ENCODE results near the gene PI4K2B. TPM values are rescaled to one million over a fixed set of nuclear protein-coding genes. Genes with fewer than 3 reads are reported as not detected.
"Not testable (repeated sequence)": the region's sequence is repeated elsewhere in the genome, so short reads cannot be mapped to it uniquely, and the experiment has no call there.

The PI4K2B gene
- total RNA-seq, 1 experiment from 2014 or later, result 14.0 TPM

- no peak for DNase-seq (ENCODE audit: low spot score)
Measured at GRCh38 chr4:25306518-25307057, 72.8 kb downstream of the PI4K2B start.

- DNase-seq (ENCODE audit: low spot score), result no peak
Measured at GRCh38 chr4:25307596-25307995, 73.8 kb downstream of the PI4K2B start.

DNA sequence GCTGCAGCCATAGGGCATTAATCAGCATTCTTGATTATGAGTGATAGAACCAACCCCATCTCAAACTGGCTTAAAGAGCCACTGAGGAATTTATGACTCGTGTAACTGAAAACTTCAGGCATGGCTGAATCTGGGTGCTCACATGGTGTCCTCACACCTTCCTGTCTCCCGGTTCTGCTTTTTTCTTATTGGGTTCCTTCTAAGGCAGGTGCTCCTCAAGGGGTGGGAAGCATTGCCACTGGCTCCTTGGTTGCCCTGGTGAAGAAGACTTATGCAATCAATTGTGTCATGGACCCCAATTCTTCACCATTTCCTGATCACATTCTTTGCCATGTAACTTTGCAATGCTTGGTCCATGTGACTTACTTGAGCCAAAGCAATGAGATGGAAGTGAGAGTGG is 74.5 kb downstream of the PI4K2B start:
- no peak for DNase-seq (ENCODE audit: low spot score)

DNA sequence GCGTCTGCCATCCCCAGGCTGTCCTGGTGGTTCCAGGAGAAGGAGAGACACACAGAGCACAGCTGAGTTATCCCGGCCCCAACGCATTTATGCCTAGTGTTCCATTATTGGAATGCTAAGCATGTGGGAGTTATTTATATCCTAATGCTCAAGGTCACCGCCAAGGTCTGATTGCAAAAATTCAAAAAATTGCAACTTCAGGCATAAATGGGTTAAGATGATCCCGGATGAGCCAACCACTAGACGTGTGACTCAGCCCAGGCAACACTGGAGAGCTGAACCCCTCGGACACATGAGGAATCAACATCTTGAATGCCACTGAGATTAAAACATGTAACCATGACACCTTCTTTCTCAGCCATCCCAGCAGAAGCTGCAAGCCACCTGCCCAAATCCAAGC is 74.9 kb downstream of the PI4K2B start:
- DNase-seq (ENCODE audit: low spot score), result no peak

DNA sequence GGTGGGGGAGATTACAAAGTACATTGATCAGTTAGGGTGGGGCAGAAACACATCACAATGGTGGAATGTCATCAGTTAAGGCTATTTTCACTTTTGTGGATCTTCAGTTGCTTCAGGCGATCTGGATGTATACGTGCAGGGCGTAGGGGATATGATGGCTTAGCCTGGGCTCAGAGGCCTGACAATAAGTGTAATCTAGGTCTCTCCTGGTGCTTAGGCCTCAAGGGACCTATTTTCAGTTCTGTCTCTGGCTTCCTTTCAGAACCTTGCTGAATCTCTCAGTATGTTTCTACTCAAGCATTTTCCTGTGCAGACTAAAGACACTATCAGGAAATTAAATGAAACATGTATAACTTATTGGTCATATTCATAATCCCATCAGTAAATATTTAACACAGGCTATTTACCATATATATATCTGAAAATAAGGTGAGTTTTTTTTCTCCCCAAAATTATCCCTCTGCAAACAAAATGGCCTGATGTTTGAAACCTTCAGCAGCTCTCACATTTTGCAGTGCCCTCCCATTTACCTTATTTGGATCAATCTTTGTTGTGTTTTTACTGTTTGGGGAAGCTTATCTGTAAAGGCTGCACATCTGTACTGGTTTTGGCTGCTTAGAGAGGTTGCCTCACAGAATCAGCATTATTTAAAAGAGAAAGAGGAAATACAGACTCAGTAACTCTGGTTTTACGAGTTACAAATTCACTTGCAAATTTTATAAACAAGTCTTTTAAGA is 76.4 kb downstream of the PI4K2B start:
- peak; percentile 8 for DNase-seq (ENCODE audit: low spot score)

DNA sequence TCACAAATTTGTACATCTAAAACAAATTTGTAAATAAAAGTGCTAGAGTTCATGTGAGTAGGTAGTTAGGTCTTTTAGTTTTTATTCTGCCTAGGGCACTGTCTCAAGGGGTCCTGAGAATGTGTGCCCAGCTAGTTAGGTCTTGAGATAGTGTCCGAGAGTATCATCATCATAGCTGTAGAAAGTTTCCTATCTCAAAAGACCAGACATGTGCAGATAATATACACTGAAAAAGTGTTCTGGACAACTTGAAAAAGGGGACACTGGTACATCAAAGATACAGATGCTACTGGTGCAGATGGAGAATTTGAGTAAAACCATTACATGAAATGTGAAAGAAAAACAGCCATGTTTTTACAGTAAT is 77.0 kb downstream of the PI4K2B start:
- no peak for DNase-seq (ENCODE audit: low spot score)

DNA sequence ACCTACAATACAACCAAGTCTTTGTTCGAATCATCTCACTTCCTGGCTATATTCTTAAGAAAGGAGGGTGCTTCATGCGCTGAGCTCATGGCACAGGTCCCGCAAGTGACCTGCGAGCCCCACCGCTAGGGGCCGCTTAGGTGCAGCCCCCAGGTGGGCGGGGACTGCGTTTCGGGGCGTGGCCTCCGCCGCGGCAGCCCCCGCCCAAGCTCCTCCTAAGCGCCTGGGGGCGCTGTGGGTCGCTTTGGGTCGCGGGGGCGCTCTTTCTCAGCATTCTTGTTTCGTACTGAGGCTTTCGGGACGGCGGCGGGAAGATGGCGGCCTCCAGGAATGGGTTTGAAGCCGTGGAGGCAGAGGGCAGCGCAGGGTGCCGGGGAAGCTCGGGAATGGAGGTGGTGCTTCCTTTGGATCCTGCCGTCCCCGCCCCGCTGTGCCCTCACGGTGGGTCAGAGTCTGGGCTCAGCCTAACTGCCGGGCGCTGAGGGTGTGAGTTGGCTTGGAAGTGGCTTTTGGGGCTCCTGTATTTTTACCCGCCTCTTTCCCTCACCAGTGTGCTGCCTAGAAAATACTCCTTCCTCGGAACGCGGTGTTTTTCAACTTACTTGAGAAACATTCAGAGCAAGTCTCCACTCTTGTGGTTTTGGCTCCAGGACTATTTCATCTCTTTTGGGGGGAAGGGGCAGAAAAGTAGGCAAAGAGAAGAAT is 78.8 kb downstream of the PI4K2B start, which contains the start of gene ZCCHC4:
Gene ZCCHC4 (plus strand): TSS at position 279 of the 705 bp plus-strand sequence. CDS start 36 bp downstream, at position 315.
- DNase-seq (ENCODE audit: low spot score), result peak; percentile 93

- DNase-seq (ENCODE audit: low spot score), result no peak
Measured at GRCh38 chr4:25313201-25313895, 79.5 kb downstream of the PI4K2B start.

DNA sequence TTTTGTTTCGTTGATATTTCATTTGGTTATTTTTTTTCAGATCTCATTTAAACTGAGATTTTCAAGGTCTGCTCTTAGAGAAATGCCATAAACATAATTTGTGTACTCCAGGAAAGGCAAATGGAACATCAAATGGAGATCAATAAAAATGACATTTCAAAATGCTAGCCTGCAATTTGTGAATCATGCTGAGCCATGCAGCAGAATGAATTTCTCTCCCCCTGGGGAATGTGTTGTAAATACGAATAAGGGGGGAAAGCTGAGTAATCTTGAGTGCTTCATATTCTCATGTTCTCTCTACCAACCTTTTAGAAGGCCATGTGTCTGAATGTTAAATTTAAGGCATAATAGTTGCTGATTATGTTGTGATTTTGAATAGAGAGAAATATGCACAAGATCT is 86.5 kb downstream of the PI4K2B start:
- DNase-seq (ENCODE audit: low spot score), result no peak

- DNase-seq (ENCODE audit: low spot score), result no peak
Measured at GRCh38 chr4:25320773-25321172, 86.9 kb downstream of the PI4K2B start.

DNA sequence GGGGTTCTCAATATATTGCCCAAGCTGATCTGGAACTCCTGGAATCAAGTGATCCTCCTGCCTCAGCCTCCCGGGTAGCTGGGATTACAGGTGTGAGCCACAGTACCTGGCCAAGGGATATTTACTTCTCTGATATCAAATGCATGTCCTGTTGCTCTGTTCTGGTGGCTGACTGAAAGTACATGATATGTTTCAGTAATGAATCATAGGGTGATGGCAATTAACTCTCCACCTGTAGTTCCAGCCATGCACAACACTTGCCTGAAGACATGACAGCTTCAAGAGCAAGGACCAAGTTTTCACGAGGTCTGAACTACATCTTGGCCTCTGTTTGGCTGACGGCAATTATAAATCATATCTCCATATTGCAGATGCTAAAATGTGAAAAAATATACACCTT is 87.9 kb downstream of the PI4K2B start:
- no peak for DNase-seq (ENCODE audit: low spot score)

GRCh38 chr4:25328463-25328862 is 94.6 kb downstream of the PI4K2B start:
- not testable (repeated sequence) for DNase-seq (ENCODE audit: low spot score)

Small RNAs within 50 kb of the gene (small RNA-seq; reads per million reads assigned to genes)
- not detected for gene RF00004

Other genes with a start within 250 kb of the PI4K2B start
- not detected in 2 replicates for gene LGI2, start 203.1 kb upstream of the PI4K2B start, total RNA-seq (2014; rRNA removed; shearing (Covaris generic))
- 0.86 and 2.4 TPM in 2 replicates for gene SEPSECS, start 73.6 kb upstream of the PI4K2B start, total RNA-seq (2014; rRNA removed; shearing (Covaris generic))
- gene ZCCHC4, start 78.7 kb downstream of the PI4K2B start, total RNA-seq (2014; rRNA removed; shearing (Covaris generic)), result 4.3 and 5.7 TPM in 2 replicates
- 9.9 and 14.0 TPM in 2 replicates for gene ANAPC4, start 143.2 kb downstream of the PI4K2B start, total RNA-seq (2014; rRNA removed; shearing (Covaris generic))

Measured in HT-29 (cell line).